ENCODE results near the gene FGFR4.
A peak's percentile ranks its signal among the peaks of the same experiment; 100 is the strongest.

Gene FGFR4

DNA sequence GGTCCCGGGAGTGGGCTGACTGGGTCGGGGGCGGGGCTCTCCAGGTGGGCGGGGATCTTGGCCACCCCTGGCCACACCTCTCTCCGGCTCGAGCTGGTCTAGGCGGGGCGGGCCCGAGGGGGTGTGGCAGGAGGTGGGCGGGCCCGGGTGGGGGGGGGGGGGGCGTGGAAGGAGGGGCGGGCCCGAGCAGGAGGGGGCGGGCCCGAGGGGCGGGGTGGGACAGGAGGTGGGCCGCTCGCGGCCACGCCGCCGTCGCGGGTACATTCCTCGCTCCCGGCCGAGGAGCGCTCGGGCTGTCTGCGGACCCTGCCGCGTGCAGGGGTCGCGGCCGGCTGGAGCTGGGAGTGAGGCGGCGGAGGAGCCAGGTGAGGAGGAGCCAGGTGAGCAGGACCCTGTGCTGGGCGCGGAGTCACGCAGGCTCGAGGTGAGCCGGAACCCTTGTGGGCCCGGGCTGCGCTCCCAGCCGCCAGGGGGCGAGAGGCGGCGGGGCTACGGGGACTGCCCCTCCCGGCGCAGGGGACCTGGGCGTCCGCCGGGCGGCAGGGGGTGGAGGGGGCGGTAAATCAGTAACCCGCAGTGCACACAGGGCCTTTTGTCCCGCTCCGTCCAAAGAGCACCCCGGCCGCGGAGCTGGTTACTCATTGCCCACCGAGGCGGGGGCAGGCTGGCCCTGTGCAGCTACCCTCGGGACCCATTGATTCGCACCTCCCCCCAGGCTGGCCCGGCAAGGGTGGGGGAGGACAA, at the start of gene FGFR4:
Gene FGFR4, plus strand, starts transcription at position 262 of the 744 bp plus-strand sequence. CDS start 2,688 bp downstream, outside the sequence.
- ATAC-seq (ENCODE audit: low read depth) = peak; percentile 64
- H3K27ac ChIP-seq (ENCODE audit: poor library complexity, severe bottlenecking) = no peak within 1 kb of the TSS
- TF ChIP-seq, protein P1, sequence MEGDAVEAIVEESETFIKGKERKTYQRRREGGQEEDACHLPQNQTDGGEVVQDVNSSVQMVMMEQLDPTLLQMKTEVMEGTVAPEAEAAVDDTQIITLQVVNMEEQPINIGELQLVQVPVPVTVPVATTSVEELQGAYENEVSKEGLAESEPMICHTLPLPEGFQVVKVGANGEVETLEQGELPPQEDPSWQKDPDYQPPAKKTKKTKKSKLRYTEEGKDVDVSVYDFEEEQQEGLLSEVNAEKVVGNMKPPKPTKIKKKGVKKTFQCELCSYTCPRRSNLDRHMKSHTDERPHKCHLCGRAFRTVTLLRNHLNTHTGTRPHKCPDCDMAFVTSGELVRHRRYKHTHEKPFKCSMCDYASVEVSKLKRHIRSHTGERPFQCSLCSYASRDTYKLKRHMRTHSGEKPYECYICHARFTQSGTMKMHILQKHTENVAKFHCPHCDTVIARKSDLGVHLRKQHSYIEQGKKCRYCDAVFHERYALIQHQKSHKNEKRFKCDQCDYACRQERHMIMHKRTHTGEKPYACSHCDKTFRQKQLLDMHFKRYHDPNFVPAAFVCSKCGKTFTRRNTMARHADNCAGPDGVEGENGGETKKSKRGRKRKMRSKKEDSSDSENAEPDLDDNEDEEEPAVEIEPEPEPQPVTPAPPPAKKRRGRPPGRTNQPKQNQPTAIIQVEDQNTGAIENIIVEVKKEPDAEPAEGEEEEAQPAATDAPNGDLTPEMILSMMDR (IDR thresholded peaks at IDR 0.05; ENCODE audit: poor library complexity, severe bottlenecking) = peak; percentile 77

DNA sequence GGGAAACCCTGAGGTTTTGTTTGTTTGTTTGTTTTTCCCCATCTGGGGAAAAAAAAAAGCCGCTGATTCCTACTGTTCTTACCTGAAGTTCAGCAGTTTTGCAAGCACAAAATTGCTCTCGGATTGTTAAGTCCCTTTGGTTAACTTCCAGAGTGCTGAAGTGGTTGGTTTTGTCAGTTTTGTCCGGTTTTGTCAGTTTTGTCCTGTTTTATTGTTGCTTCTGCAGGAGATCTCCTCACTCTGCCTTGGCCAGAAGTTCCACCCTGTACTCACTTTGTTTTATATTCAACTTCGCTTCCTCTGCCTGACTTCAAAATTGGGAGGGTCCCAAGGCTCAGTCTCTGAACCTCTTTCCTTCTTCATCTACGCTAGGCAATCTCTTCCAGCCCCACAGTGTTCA, 49.8 kb upstream of the FGFR4 start:
- no peak for DNase-seq (ENCODE audit: low spot score)
- TF ChIP-seq, protein P1 (IDR thresholded peaks at IDR 0.05; ENCODE audit: poor library complexity, severe bottlenecking) = no peak
- no peak for ATAC-seq (ENCODE audit: low read depth)
- no peak overlapping the region for H3K27ac ChIP-seq (ENCODE audit: poor library complexity, severe bottlenecking)
- no peaks in the 10 kb centered on the region for H3K4me1 ChIP-seq (ENCODE audit: insufficient read depth, poor library complexity, severe bottlenecking)
- peaks cover 26% of the 10 kb centered on the region for H3K36me3 ChIP-seq (ENCODE audit: low read depth)
- H3K9me3 ChIP-seq (ENCODE audit: severe bottlenecking) = no peaks in the 10 kb centered on the region
- no peak overlapping the region for H3K4me3 ChIP-seq (ENCODE audit: severe bottlenecking)
- no peaks in the 10 kb centered on the region for H3K27me3 ChIP-seq (ENCODE audit: insufficient read depth, poor library complexity, severe bottlenecking)

More for the DNA sequence above, at the start of gene FGFR4:
- peak; percentile 90 for DNase-seq (ENCODE audit: low spot score)
- no peaks in the 10 kb centered on the region for H3K4me1 ChIP-seq (ENCODE audit: insufficient read depth, poor library complexity, severe bottlenecking)
- H3K4me3 ChIP-seq (ENCODE audit: severe bottlenecking) = peak within 1 kb of the TSS; percentile 35
- no peaks in the 10 kb centered on the region for H3K27me3 ChIP-seq (ENCODE audit: insufficient read depth, poor library complexity, severe bottlenecking)
- H3K9me3 ChIP-seq (ENCODE audit: severe bottlenecking) = no peaks in the 10 kb centered on the region
- H3K36me3 ChIP-seq (ENCODE audit: low read depth) = no peaks in the 10 kb centered on the region

DNA sequence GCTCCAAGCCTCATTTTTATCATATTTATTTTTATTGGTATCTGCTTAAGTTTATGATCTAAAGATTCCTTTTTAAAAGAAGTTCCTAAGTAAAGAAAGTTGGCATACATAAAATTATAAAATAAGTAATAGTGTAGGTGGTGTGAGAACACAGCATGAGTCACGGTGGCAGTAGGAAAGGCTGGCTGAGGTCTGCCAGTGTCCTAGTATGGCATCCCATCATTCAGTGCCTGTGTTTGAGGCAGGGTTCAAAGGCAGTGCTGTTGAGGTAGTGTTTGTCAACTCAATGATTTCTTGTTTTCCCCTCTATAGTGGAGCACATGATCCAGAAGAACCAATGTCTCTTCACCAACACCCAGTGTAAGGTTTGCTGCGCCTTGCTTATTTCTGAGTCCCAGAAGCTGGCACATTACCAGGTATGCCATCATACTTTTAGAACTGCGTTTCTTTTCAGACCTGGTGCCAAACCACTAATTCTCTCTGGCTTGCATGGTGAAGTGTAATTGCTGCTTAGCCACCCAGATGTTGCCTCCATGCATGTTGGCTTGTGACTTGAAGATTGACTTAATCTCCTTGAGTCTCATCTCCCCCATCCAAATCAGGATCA, 45.8 kb upstream of the FGFR4 start:
- no peak for DNase-seq (ENCODE audit: low spot score)
- no peaks in the 10 kb centered on the region for H3K27me3 ChIP-seq (ENCODE audit: insufficient read depth, poor library complexity, severe bottlenecking)
- H3K4me1 ChIP-seq (ENCODE audit: insufficient read depth, poor library complexity, severe bottlenecking) = no peaks in the 10 kb centered on the region
- ATAC-seq (ENCODE audit: low read depth) = no peak
- H3K36me3 ChIP-seq (ENCODE audit: low read depth) = peaks cover 52% of the 10 kb centered on the region
- no peaks in the 10 kb centered on the region for H3K9me3 ChIP-seq (ENCODE audit: severe bottlenecking)
- no peak overlapping the region for H3K4me3 ChIP-seq (ENCODE audit: severe bottlenecking)
- no peak overlapping the region for H3K27ac ChIP-seq (ENCODE audit: poor library complexity, severe bottlenecking)
- TF ChIP-seq, protein P1 (IDR thresholded peaks at IDR 0.05; ENCODE audit: poor library complexity, severe bottlenecking) = no peak

DNA sequence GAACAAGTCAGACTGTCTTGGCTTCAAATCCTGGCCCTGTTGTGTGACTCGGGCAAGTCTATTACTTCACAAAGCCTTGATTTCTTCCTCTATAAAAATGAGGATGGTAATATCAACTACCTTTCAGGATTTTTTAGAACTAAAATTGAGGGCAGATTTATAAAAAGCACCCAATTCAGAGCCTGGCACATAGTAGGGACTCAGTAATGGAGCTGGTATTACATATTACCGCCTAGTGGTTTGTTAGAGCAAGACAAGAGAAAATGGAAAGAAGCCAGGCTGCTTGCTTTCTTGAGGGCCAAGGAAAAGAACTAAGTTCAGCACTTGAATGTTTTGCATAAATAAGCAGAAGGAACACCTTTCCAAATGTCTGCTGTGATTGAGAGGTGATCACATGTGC, 44.8 kb upstream of the FGFR4 start:
- TF ChIP-seq, protein P1 (IDR thresholded peaks at IDR 0.05; ENCODE audit: poor library complexity, severe bottlenecking) = no peak
- DNase-seq (ENCODE audit: low spot score) = no peak
- peaks cover 61% of the 10 kb centered on the region for H3K36me3 ChIP-seq (ENCODE audit: low read depth)
- ATAC-seq (ENCODE audit: low read depth) = no peak
- H3K4me1 ChIP-seq (ENCODE audit: insufficient read depth, poor library complexity, severe bottlenecking) = no peaks in the 10 kb centered on the region
- no peak overlapping the region for H3K27ac ChIP-seq (ENCODE audit: poor library complexity, severe bottlenecking)
- H3K27me3 ChIP-seq (ENCODE audit: insufficient read depth, poor library complexity, severe bottlenecking) = no peaks in the 10 kb centered on the region
- H3K9me3 ChIP-seq (ENCODE audit: severe bottlenecking) = no peaks in the 10 kb centered on the region
- H3K4me3 ChIP-seq (ENCODE audit: severe bottlenecking) = no peak overlapping the region

DNA sequence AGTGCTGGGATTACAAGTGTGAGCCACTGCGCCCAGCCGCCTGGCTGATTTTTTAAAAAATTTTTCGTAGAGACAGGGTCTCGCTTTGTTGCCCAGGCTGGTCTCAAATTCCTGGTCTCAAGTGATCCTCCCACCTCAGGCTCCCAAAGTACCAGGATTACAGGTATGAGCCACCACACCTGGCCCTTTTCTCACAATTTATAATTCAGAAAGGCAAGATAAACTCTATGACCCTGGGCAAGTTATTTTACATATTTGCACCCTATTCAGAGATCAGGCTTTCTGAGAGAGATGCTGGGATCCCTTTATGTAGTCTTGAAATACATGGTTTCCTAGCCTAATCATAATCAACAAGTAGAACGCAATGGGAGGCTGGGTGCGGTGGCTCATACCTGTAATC, 43.6 kb upstream of the FGFR4 start:
- Histone ChIP-seq H3K4me3 (ENCODE audit: severe bottlenecking) (no peak overlapping the region), H3K27me3 (ENCODE audit: insufficient read depth, poor library complexity, severe bottlenecking) (no peaks in the 10 kb centered on the region), H3K36me3 (ENCODE audit: low read depth) (peaks cover 72% of the 10 kb centered on the region), H3K4me1 (ENCODE audit: insufficient read depth, poor library complexity, severe bottlenecking) (no peaks in the 10 kb centered on the region), H3K27ac (ENCODE audit: poor library complexity, severe bottlenecking) (no peak overlapping the region), H3K9me3 (ENCODE audit: severe bottlenecking) (no peaks in the 10 kb centered on the region)
- ATAC-seq (ENCODE audit: low read depth) = no peak
- no peak for DNase-seq (ENCODE audit: low spot score)
- TF ChIP-seq, protein P1 (IDR thresholded peaks at IDR 0.05; ENCODE audit: poor library complexity, severe bottlenecking) = no peak

Measured in RWPE2 (cell line).